Ishikawa (cell line): ENCODE measurements around the gene ST8SIA1.

ENCODE experiments used
- CEBPB ChIP-seq: IDR thresholded peaks from 2 replicates; pipeline ENCODE4 v1.6.1; 2012
- CREB1 ChIP-seq: IDR thresholded peaks from 2 replicates; pipeline ENCODE4 v1.6.1; 2012; ENCODE audit warnings: low read depth
- EGR1 ChIP-seq: IDR thresholded peaks from 2 replicates; pipeline ENCODE4 v1.6.1; 2012
- EP300 ChIP-seq: IDR thresholded peaks from 2 replicates; pipeline ENCODE4 v1.6.1; 2012; ENCODE audit warnings: borderline replicate concordance
- FOXM1 ChIP-seq: IDR thresholded peaks from 2 replicates; pipeline ENCODE4 v1.6.1; 2012; ENCODE audit warnings: low read depth, borderline replicate concordance
- MAX ChIP-seq: IDR thresholded peaks from 2 replicates; pipeline ENCODE4 v1.6.1; 2012
- NFIC ChIP-seq: IDR thresholded peaks from 2 replicates; pipeline ENCODE4 v1.6.1; 2012
- RAD21 ChIP-seq: IDR thresholded peaks from 2 replicates; pipeline ENCODE4 v1.6.1; 2012; ENCODE audit warnings: low read depth
- REST ChIP-seq: IDR thresholded peaks from 2 replicates; pipeline ENCODE4 v1.6.1; 2012; ENCODE audit warnings: low read depth, mild to moderate bottlenecking
- TAF1 ChIP-seq: IDR thresholded peaks from 2 replicates; pipeline ENCODE4 v1.6.1; 2012; ENCODE audit warnings: low read depth, mild to moderate bottlenecking
- TCF12 ChIP-seq: IDR thresholded peaks from 2 replicates; pipeline ENCODE4 v1.6.1; 2012; ENCODE audit warnings: low read depth
- TEAD4 ChIP-seq: IDR thresholded peaks from 2 replicates; pipeline ENCODE4 v1.6.1; 2012
- USF1 ChIP-seq: IDR thresholded peaks from 2 replicates; pipeline ENCODE4 v1.6.1; 2012
- YY1 ChIP-seq: IDR thresholded peaks from 2 replicates; pipeline ENCODE4 v1.6.1; 2012; ENCODE audit warnings: low read depth
- ZBTB7A ChIP-seq: IDR thresholded peaks from 2 replicates; pipeline ENCODE4 v1.6.1; 2012; ENCODE audit warnings: low read depth

Gene ST8SIA1

GRCh38 chr12:22286569-22286968, 47.9 kb downstream of the ST8SIA1 start:
- TF ChIP-seq YY1, result no peak
- TF ChIP-seq REST, result no peak
- TF ChIP-seq USF1, result no peak

- no peak for TF ChIP-seq RAD21
- TF ChIP-seq YY1, result no peak
- TF ChIP-seq MAX, result no peak
- TF ChIP-seq REST, result no peak
- no peak for TF ChIP-seq EP300
- TF ChIP-seq EGR1, result no peak
- no peak for TF ChIP-seq CREB1
- no peak for TF ChIP-seq FOXM1
- TF ChIP-seq NFIC, result no peak
- no peak for TF ChIP-seq TEAD4
- TF ChIP-seq USF1, result no peak
- TF ChIP-seq TCF12, result no peak
- TF ChIP-seq ZBTB7A, result no peak
- TF ChIP-seq CEBPB, result no peak
- no peak for TF ChIP-seq TAF1
Measured at GRCh38 chr12:22285846-22286245, 48.7 kb downstream of the ST8SIA1 start.

- TF ChIP-seq TCF12, result no peak
Measured at GRCh38 chr12:22284871-22285270, 49.6 kb downstream of the ST8SIA1 start.

GRCh38 chr12:22283508-22283907, 51.0 kb downstream of the ST8SIA1 start:
- TF ChIP-seq NFIC (no peak), MAX (no peak), EP300 (no peak), REST (no peak), TEAD4 (no peak), ZBTB7A (no peak), CREB1 (no peak), YY1 (no peak), USF1 (no peak), FOXM1 (no peak), RAD21 (no peak), TAF1 (no peak), TCF12 (no peak), CEBPB (no peak), EGR1 (no peak)

- TF ChIP-seq CREB1 (no peak), TAF1 (no peak), NFIC (no peak), YY1 (no peak), ZBTB7A (no peak), USF1 (no peak), TCF12 (no peak), TEAD4 (no peak), EGR1 (no peak), CEBPB (no peak)
Measured at GRCh38 chr12:22283006-22283506, 51.5 kb downstream of the ST8SIA1 start.
